Measurements from ENCODE around the gene ZNF185.

- no peak for TF ChIP-seq ZNF529 (tag by site-specific recombination; IDR thresholded peaks at IDR 0.05; ENCODE audit: insufficient replicate concordance)
- no peak for TF ChIP-seq ZNF785 (tag by site-specific recombination; IDR thresholded peaks at IDR 0.05)
- TF ChIP-seq ZNF501 (tag by site-specific recombination; IDR thresholded peaks at IDR 0.05), result no peak
- no peak for TF ChIP-seq ZNF354C (tag by site-specific recombination; IDR thresholded peaks at IDR 0.05; ENCODE audit: borderline replicate concordance, low read depth)
- no peak for TF ChIP-seq ATF2 (tag by site-specific recombination; IDR thresholded peaks at IDR 0.05; ENCODE audit: low read depth)
- no peak for TF ChIP-seq REST (tag by site-specific recombination; IDR thresholded peaks at IDR 0.05)
- TF ChIP-seq ZNF791 (tag by site-specific recombination; IDR thresholded peaks at IDR 0.05), result no peak
- no peak for TF ChIP-seq ZNF830 (tag by site-specific recombination; IDR thresholded peaks at IDR 0.05; ENCODE audit: low read depth)
- TF ChIP-seq CTCF (tag by site-specific recombination; IDR thresholded peaks at IDR 0.05), result no peak
- TF ChIP-seq ZNF600 (tag by site-specific recombination; IDR thresholded peaks at IDR 0.05), result no peak
- no peak for TF ChIP-seq ZNF18 (tag by site-specific recombination; IDR thresholded peaks at IDR 0.05)
- TF ChIP-seq ZSCAN5A (tag by site-specific recombination; IDR thresholded peaks at IDR 0.05), result no peak
These were observed 4.1 kb downstream of the ZNF185 start for GRCh38 chrX:152901816-152902501.
